DMS 273 (cell line): ENCODE measurements around the gene NCOA4.
"Not testable (repeated sequence)": the region's sequence is repeated elsewhere in the genome, so short reads cannot be mapped to it uniquely, and the experiment has no call there.

ENCODE experiments used
- DNase-seq: peaks from one replicate; lab custom pipeline; 2025; ENCODE audit not compliant: unreplicated experiment; lab: John Stamatoyannopoulos, UW

The NCOA4 gene

DNA sequence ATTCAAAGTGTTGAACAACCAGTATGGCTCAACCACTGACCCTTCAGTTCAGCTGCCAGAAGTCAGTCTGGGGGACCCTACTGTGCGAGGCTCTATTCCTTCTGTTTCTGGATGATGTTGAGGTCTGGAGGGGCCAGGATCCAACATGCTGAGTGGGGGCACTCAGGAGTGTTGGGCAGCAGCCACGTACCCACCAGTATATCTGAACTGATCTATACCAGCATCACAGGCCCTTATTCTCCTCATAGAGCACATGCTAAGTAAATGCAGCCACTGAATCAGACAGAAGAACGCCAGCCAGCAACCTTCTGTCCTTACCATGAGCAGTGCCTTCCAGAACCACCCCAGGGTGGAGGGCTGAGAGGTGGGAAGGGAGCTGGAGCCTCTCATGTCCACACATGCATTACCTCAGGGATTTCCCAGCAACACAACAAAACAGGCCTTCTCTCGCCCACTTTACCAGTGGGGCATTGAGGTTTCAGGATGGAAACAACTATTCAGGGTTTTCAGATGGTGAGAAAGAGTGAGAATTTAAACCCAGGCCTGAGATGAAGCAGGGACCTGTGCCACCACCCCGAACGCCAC, 22.5 kb upstream of the NCOA4 start:
- no peak for DNase-seq

- DNase-seq, result no peak
Measured at GRCh38 chr10:46052057-46052790, 21.8 kb upstream of the NCOA4 start.

DNA sequence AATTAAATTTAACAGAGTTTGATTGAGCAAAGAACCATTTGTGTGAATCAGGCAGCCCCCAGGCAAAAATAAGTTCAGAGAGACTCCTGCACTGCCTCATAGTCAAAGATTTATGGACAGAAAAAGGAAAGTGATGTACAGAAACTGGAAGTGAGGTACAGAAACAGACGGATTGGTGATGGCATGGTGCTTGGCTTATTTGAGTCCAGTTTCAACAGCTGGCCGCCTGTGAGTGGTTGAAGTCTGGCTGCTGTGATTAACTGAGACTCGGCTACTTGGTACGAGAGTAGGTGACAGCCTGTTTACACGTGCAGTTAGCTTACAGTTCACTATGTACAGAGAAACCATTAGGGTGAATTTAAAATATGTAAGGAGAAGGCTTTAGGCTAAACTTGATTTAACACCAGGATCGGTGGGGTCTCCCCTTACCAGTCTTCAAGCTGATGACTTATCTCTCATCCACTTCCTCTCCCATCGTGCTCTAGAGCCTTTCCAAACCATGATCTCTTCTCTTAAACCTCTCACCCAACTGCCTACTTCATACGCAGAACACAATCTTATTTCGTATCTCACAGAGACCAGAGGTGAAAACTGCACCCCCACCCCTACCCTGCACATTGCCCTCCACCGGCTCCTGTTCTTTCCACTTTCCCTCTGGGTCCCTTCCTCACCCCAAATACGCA, 20.7 kb upstream of the NCOA4 start:
- DNase-seq, result no peak

GRCh38 chr10:46049497-46049831, 19.0 kb upstream of the NCOA4 start:
- not testable (repeated sequence) for DNase-seq

- DNase-seq, result no peak
Measured at GRCh38 chr10:46048152-46048551, 17.7 kb upstream of the NCOA4 start.

GRCh38 chr10:46046261-46046660, 15.8 kb upstream of the NCOA4 start, which contains the start of gene MSMB:
MSMB (minus strand) TSS chr10:46046269; CDS start chr10:46046237, 32 bp downstream.
- no peak for DNase-seq

GRCh38 chr10:46042527-46042926, 12.1 kb upstream of the NCOA4 start:
- DNase-seq, result no peak

DNA sequence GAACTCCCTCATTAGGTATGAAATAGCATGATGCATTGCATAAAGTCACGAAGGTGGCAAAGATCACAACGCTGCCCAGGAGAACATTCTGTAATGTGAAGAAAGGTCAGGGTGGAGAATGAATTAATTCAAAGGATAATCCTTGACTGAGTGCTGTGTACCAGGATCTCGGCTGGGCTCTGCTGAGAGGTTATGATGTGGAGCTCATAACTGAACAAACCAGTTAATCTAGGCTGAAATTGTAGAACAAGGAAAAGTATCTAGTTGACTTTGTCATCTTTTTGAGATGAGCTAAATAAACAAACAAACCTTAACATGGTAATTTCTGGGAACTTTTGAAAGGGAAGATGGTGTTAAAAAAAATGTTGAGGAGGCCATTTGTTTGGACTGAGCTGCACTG, 9.6 kb upstream of the NCOA4 start:
- no peak for DNase-seq

GRCh38 chr10:46037107-46037825, 6.8 kb upstream of the NCOA4 start:
- DNase-seq, result no peak

- no peak for DNase-seq
Measured at GRCh38 chr10:46035923-46036849, 5.8 kb upstream of the NCOA4 start.

DNA sequence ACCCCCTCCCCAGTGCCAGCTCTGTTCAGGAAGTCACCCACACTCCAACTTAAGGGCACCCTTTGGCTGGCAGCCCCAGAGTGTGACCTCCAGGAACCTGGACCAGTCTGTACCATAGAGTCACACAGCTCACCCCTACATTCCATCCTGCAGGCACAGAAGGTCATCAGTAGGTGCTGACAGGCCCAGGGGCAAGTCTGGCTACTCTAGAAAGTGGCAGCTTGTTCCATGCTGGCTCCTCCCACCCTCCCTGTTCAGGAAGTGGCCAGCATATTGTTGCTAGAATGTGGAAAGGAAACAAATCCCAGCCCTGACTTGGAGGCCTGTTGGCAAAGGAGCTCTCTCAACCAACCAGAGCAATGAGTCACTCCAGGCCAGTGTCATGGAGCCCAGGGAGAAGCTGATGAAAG, 3.2 kb upstream of the NCOA4 start:
- DNase-seq, result peak; percentile 8

DNA sequence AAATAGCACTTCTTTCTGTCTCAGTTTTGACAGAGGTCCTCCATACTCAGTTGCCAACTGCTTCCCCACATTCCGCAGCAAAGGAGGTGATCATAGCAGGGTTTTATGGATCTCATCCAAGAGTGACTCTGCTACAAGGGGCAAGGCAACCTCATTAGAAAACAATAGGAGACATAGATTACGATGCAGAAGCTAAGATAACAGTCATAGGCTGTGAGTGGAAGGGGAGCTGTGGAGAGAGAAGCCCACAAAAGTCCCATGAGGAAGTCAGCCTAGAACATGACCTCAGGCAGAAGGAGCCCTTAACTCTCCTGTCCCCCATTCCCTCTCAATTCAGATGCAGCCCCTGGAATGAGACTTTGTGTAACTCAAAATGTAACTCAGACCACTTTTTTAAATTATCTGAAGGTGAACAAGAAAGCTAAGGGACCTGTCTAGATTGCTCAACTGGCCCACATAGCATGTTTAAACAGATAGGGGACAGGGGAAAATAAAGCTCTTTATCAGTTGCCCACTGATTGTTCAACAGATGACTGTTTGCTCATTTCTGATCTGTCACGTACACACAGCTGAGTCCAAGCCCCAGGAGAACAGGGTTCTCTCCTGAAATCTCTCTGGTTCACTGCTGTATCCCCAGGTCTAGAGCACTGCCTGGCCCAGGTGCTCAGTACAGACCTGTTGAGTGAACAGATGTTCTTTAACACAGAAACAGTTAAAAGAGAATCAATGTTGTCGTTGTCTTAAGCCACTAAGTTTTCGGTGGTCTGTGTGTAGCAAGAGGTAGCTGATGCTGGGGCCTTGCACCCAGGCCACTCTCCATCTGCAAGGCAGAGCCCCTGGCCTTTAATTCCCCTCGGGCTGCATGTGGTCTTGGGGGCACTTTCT, 1.5 kb upstream of the NCOA4 start:
- DNase-seq, result no peak

DNA sequence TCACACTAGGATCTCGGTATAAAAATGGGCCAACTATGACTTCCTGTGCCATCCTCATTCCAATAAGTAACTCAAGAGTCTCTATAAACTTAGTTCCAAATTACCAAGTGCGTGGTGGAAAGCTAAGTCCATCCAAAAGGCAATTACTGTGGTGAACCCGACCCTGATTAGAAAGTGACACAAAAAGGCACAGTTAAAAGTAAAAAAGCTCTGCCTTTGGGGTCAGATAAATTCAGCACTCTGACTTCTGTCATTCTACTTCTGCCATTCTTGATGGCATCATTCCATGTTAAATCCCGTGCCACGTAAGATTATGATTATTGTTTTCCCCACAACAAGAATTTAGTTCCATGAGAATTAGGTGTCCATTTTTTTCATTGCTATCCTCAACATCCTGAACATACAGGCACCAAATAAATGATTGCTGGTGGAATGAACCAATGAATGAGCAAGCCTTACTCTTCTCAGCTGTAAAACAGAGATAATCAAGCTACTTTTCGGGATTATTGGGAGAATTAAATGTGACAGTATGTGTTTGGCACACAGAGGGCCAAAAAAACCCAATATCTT, 877 bp downstream of the NCOA4 start:
- no peak for DNase-seq

DNA sequence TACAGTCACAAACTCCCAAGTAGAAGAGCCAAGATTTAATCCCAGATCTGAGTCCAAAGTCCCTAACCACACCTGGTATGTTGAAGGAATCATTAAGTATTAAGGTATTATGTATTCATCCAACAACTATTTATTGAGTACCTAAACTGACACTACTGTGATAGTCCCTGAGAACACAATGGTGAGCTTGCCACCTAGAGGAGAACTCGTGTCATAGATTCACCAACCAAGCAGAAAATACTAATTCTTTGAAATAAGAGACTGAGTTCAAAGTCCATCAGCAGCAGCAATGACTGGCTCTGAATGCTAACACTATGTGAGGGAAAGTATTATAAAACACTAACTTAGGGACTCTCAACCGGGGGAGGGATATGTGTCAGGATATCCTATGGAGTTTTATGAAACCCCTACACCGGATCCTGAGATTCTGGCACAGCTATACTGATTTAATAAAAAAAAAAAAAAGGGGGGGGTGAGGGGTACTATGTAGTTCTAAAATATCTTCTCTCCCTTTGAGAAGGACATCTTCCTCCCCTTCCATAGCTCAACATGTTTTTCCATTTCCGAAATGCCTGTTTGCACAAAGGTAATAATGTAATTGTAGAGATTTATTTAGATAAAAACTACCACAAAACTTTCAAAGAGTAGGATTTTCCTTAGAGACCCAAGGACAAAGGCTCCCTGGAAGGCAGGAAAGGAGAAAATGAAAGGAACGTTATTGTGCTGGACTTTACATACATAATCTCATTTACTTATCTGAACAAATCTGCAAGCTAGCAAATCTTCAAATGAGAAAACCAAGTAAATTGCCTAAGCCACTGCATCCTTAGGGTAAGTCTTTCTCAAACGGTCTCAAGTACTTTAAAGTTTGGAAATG, 1.6 kb downstream of the NCOA4 start:
- peak; percentile 52 for DNase-seq

GRCh38 chr10:46026106-46026505, 4.3 kb downstream of the NCOA4 start:
- no peak for DNase-seq

DNA sequence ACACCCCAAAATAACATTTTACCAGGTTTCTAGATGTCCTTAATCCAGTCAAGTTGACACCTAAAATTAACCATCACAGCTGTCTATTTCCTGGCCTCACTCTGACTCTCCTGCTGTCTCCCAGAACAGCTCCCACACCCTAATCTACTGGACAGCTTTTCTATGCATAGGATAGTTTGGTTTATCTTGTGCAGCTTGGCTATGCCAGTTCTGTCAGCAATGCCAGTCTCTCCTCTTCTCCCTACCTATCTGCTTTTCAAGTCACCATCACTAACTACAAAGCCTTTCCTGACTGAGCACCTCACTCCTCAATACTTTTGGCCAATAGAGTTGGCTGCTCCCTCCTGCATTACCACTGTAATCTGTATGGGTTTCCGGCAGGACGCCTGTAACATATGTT, 5.0 kb downstream of the NCOA4 start:
- DNase-seq, result peak; percentile 19

DNA sequence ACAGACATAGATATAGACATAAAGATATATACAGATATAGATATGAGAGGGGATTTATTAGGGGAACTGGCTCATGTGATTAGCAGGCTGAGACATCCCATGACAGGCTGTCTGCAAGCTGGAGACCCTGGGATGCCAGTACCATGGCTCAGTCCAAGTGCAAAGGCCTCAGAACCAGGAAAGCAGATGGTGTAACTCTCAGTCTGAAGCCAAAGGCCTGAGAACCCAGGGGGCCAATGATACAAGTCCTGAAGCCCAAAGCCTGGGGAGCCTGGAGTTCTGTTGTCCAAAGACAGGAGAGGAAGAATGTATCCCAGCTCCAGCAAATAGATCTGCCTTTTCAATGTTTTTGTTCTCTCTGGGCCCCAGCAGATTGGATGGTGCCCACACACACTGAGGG, 5.5 kb downstream of the NCOA4 start:
- peak; percentile 21 for DNase-seq

- peak; percentile 91 for DNase-seq
Measured at GRCh38 chr10:46022978-46023702, 7.3 kb downstream of the NCOA4 start.
